GM19395 (cell line): Measurements from ENCODE around the gene ADAMTS9.
"Not testable (repeated sequence)": the region's sequence is repeated elsewhere in the genome, so short reads cannot be mapped to it uniquely, and the experiment has no call there.

ENCODE experiments used
- ATAC-seq: cut with Tn5 transposase; IDR thresholded peaks from one replicate; pipeline ENCODE4 v1.9.1; 2021; ENCODE audit warnings: mild to moderate bottlenecking, moderate library complexity; ENCODE audit not compliant: unreplicated experiment

Gene ADAMTS9

GRCh38 chr3:64550745-64551144, 137.1 kb downstream of the ADAMTS9 start:
- no peak for ATAC-seq

- ATAC-seq, result no peak
Observed at GRCh38 chr3:64549869-64550268, 137.9 kb downstream of the ADAMTS9 start.

GRCh38 chr3:64548200-64548889, 139.5 kb downstream of the ADAMTS9 start:
- no peak for ATAC-seq

- ATAC-seq, result no peak
Observed at GRCh38 chr3:64546856-64547255, 140.9 kb downstream of the ADAMTS9 start.

- not testable (repeated sequence) for ATAC-seq
Observed at GRCh38 chr3:64545239-64545638, 142.6 kb downstream of the ADAMTS9 start.

- ATAC-seq, result no peak
Observed at GRCh38 chr3:64541803-64542202, 146.0 kb downstream of the ADAMTS9 start.

GRCh38 chr3:64539451-64540196, 148.2 kb downstream of the ADAMTS9 start:
- no peak for ATAC-seq

GRCh38 chr3:64536166-64536565, 151.6 kb downstream of the ADAMTS9 start:
- ATAC-seq, result no peak

GRCh38 chr3:64533617-64534317, 154.0 kb downstream of the ADAMTS9 start:
- ATAC-seq, result peak; percentile 93

GRCh38 chr3:64530434-64531049, 157.3 kb downstream of the ADAMTS9 start:
- ATAC-seq, result no peak

- no peak for ATAC-seq
Observed at GRCh38 chr3:64523324-64523723, 164.5 kb downstream of the ADAMTS9 start.

GRCh38 chr3:64520334-64520733, 167.5 kb downstream of the ADAMTS9 start:
- ATAC-seq, result no peak

- ATAC-seq, result no peak
Observed at GRCh38 chr3:64518950-64519349, 168.8 kb downstream of the ADAMTS9 start.

GRCh38 chr3:64518496-64518895, 169.3 kb downstream of the ADAMTS9 start:
- no peak for ATAC-seq

GRCh38 chr3:64514889-64515288, 172.9 kb downstream of the ADAMTS9 start:
- ATAC-seq, result no peak

- no peak for ATAC-seq
Observed at GRCh38 chr3:64509206-64509605, 178.6 kb downstream of the ADAMTS9 start.

GRCh38 chr3:64508140-64508539, 179.7 kb downstream of the ADAMTS9 start:
- no peak for ATAC-seq

- ATAC-seq, result no peak
Observed at GRCh38 chr3:64506255-64506654, 181.5 kb downstream of the ADAMTS9 start.

GRCh38 chr3:64505419-64505818, 182.4 kb downstream of the ADAMTS9 start:
- no peak for ATAC-seq

GRCh38 chr3:64502284-64502683, 185.5 kb downstream of the ADAMTS9 start:
- ATAC-seq, result no peak

- no peak for ATAC-seq
Observed at GRCh38 chr3:64501298-64501906, 186.4 kb downstream of the ADAMTS9 start.
